HuH-7 (cell line): Measurements from ENCODE around the gene METTL1.
"Not testable (repeated sequence)": the region's sequence is repeated elsewhere in the genome, so short reads cannot be mapped to it uniquely, and the experiment has no call there.

ENCODE experiments used
- DNase-seq: peaks from one replicate; pipeline ENCODE4 v3.0.0; 2011; ENCODE audit warnings: low spot score

Gene METTL1

GRCh38 chr12:57724003-57724935 lies 47.6 kb downstream of the METTL1 start:
- DNase-seq: no peak

- no peak for DNase-seq
Measured at GRCh38 chr12:57723630-57723962, 48.3 kb downstream of the METTL1 start.

GRCh38 chr12:57722716-57723629 lies 48.9 kb downstream of the METTL1 start:
- no peak for DNase-seq

GRCh38 chr12:57721846-57722608 lies 49.9 kb downstream of the METTL1 start:
- DNase-seq: not testable (repeated sequence)

- DNase-seq: no peak
Measured at GRCh38 chr12:57720606-57721595, 51.0 kb downstream of the METTL1 start.

- no peak for DNase-seq
Measured at GRCh38 chr12:57719777-57720605, 51.9 kb downstream of the METTL1 start.

GRCh38 chr12:57718641-57719528 lies 53.0 kb downstream of the METTL1 start:
- DNase-seq: no peak
